ENCODE data around the gene BPIFB1. TPM values are rescaled to one million over a fixed set of nuclear protein-coding genes. Genes with fewer than 3 reads are reported as not detected.

Gene BPIFB1
- polyA plus RNA-seq, 5 donors: 0.07 to 0.09 (median 0.08) TPM; not detected in 2

Other genes with a start within 250 kb of the BPIFB1 start
- not detected for gene BPIFB3, start 229.3 kb upstream of the BPIFB1 start, polyA plus RNA-seq (ENCODE audit: insufficient read depth in 1 of 5, insufficient read length in 5 of 5, low replicate concordance in 1 of 5)
- gene BPIFB4, start 203.6 kb upstream of the BPIFB1 start, polyA plus RNA-seq (ENCODE audit: insufficient read depth in 1 of 5, insufficient read length in 5 of 5, low replicate concordance in 1 of 5): not detected
- not detected for gene BPIFA2, start 115.1 kb upstream of the BPIFB1 start, polyA plus RNA-seq (ENCODE audit: insufficient read depth in 1 of 5, insufficient read length in 5 of 5, low replicate concordance in 1 of 5)
- not detected for gene BPIFA3, start 65.9 kb upstream of the BPIFB1 start, polyA plus RNA-seq (ENCODE audit: insufficient read depth in 1 of 5, insufficient read length in 5 of 5, low replicate concordance in 1 of 5)
- not detected for gene BPIFA1, start 47.2 kb upstream of the BPIFB1 start, polyA plus RNA-seq (ENCODE audit: insufficient read depth in 1 of 5, insufficient read length in 5 of 5, low replicate concordance in 1 of 5)
- 10 to 100 TPM; 33.2 to 39.0 (median 34.3) TPM for gene CDK5RAP1, start 118.3 kb downstream of the BPIFB1 start, polyA plus RNA-seq (ENCODE audit: insufficient read depth in 1 of 5, insufficient read length in 5 of 5, low replicate concordance in 1 of 5)
- gene SNTA1, start 160.5 kb downstream of the BPIFB1 start, polyA plus RNA-seq (ENCODE audit: insufficient read depth in 1 of 5, insufficient read length in 5 of 5, low replicate concordance in 1 of 5): 10 to 100 TPM in 4 of 5 donors, 1 to 10 TPM in 1; 9.4 to 15.1 (median 10.9) TPM
- gene CBFA2T2, start 206.9 kb downstream of the BPIFB1 start, polyA plus RNA-seq (ENCODE audit: insufficient read depth in 1 of 5, insufficient read length in 5 of 5, low replicate concordance in 1 of 5): 10 to 100 TPM; 34.1 to 48.8 (median 40.5) TPM

Data from right lung (tissue), 5 donors.